GM23338 (cell line): ENCODE results near the gene HDAC10.
A peak's percentile ranks its signal among the peaks of the same experiment; 100 is the strongest.

Experiments
- NANOG ChIP-seq: IDR thresholded peaks from 2 replicates; pipeline ENCODE4 v1.6.1; 2016; ENCODE audit warnings: antibody characterized with exemption, borderline replicate concordance
- TF ChIP-seq, protein P1 (sequence below), 2 experiments: fragments of 200-600 bp in 1 of 2; sonication (generic) in 1 of 2; conservative IDR thresholded peaks; 2 replicates each; pipeline versions ENCODE4 v1.5.1 to v1.6.1; 2016 to 2017; ENCODE audit warnings: antibody characterized with exemption in 2 of 2, low read depth in 2 of 2, mild to moderate bottlenecking in 2 of 2, moderate library complexity in 1 of 2

DNA sequence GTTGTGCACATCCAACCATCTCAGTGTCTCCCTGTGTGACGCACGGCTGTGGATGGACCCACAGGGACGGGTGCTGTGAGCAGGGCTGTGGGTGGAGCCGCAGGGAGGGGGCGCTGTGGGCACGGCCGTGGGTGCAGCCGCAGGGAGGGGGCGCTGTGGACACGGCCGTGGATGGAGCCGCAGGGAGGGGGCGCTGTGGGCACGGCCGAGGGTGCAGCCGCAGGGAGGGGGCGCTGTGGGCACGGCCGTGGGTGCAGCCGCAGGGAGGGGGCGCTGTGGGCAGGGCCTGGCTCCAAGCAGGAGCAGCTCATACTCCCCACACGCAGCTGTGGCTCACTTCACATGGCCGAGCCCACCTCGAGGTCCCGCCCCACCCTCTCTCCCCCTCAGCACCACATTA is 25.1 kb upstream of the HDAC10 start:
- TF ChIP-seq, protein P1, sequence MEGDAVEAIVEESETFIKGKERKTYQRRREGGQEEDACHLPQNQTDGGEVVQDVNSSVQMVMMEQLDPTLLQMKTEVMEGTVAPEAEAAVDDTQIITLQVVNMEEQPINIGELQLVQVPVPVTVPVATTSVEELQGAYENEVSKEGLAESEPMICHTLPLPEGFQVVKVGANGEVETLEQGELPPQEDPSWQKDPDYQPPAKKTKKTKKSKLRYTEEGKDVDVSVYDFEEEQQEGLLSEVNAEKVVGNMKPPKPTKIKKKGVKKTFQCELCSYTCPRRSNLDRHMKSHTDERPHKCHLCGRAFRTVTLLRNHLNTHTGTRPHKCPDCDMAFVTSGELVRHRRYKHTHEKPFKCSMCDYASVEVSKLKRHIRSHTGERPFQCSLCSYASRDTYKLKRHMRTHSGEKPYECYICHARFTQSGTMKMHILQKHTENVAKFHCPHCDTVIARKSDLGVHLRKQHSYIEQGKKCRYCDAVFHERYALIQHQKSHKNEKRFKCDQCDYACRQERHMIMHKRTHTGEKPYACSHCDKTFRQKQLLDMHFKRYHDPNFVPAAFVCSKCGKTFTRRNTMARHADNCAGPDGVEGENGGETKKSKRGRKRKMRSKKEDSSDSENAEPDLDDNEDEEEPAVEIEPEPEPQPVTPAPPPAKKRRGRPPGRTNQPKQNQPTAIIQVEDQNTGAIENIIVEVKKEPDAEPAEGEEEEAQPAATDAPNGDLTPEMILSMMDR (conservative IDR thresholded peaks at IDR 0.05; ENCODE audit: low read depth in 2 of 2), result peak in 1 of 2 experiments; percentile 70; a peak in 2 of 4 replicates
- no peak for TF ChIP-seq NANOG
